ENCODE data around the gene SLC38A10.

GRCh38 chr17:81198826-81199481, 96.2 kb downstream of the SLC38A10 start:
- TF ChIP-seq POLR2A (IDR thresholded peaks at IDR 0.05; ENCODE audit: low read length) (no peak), GATA1 (IDR thresholded peaks at IDR 0.05; ENCODE audit: low read depth, low read length) (no peak)
